NCI-H2227 (cell line): Measurements from ENCODE around the gene SESN3.
"Not testable (repeated sequence)": the region's sequence is repeated elsewhere in the genome, so short reads cannot be mapped to it uniquely, and the experiment has no call there.

Experiments used
- DNase-seq: peaks from one replicate; lab custom pipeline; 2025; ENCODE audit not compliant: unreplicated experiment; lab: John Stamatoyannopoulos, UW

SESN3 gene

DNA sequence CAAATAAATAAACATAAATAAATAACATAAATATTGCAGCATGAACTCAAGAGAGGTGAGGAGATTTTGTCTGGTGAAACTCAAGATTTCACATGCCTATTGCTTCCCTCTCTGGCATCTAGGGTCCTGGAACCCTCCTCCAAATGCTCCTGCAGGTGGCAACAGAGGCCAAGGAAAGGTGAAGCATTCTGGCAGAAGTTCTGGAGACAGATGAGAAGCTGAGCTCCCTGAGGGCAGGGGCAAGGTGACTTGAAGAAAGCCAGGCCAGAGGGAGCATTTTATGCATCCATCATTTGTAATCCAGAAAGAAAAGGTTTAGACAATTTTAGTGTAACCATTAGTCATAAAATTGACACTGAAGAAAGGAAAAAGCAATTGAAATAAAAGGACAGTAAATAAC, 76.5 kb downstream of the SESN3 start:
- DNase-seq = peak; percentile 18

GRCh38 chr11:95153857-95154246, 77.2 kb downstream of the SESN3 start:
- no peak for DNase-seq

- no peak for DNase-seq
Observed at GRCh38 chr11:95152876-95153856, 77.8 kb downstream of the SESN3 start.

DNA sequence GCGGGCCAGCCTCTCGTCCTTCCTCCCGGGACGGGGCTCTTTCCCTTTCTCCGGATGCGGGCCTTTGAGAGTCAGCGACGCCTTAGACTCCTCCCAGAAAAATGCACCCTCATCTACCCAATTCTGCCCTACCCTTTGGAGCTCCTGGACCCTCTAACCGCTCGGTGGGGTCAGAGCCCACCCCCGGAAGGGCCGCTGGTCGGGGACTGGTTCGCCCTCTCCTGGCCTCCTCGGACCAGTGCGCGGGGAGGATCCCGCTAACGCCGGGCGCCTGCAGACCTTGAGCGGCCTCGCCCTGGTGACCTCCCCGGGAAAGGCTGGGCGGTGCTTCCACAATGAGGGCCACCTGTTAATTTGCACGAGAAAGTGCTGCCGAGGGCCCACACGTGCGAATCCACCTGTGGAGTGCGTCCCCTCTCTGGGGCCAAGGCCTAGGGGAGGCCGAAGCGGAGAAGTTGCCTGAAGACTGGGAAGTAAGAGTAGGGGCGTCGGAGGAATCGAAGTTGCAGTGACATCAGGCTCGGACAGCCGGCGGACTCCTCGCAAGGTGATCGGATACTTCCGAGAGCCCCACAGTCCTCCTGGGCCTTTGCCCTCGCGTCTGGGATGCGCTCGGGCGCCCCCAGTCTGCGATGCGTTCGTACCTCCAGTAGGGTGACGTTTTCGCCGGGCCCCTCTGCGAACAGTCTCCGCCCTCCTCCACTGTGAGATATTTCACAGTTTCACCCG, 79.9 kb downstream of the SESN3 start:
- DNase-seq = peak; percentile 87

- DNase-seq = no peak
Observed at GRCh38 chr11:95149651-95150364, 81.2 kb downstream of the SESN3 start.

GRCh38 chr11:95148938-95149337, 82.1 kb downstream of the SESN3 start:
- no peak for DNase-seq

- no peak for DNase-seq
Observed at GRCh38 chr11:95148406-95148805, 82.6 kb downstream of the SESN3 start.

GRCh38 chr11:95147364-95147905, 83.6 kb downstream of the SESN3 start:
- peak; percentile 1 for DNase-seq

DNA sequence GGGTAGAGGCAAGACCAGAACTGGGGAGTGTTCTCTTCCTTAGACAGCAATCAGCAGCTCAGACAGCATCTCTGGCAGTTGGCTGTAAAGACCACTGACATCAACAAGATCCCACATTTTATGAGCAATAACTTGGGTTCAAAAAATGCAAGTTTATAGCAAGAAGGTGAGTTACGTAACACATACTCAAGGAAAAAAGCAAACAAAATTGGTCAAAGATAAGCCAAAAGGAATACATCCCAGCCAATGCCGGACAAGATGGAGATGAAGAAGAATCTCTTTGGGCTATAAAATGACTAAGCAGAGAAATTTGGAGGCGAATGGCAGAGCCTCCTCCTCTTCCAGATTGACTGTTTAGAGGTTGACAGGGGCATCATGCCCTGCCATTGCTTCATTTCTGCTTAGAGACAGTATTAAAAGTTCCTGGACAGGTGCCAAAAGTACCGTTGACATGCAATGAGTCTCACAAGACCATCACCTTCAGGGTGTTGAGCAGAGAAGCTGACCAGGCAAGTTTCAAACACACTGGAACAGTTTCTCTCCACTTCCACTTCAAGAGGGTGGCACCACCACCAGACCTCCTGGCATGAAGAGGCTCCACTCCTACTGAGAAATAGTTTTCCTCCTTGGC, 85.5 kb downstream of the SESN3 start:
- no peak for DNase-seq

GRCh38 chr11:95144313-95145235, 86.4 kb downstream of the SESN3 start:
- no peak for DNase-seq

DNA sequence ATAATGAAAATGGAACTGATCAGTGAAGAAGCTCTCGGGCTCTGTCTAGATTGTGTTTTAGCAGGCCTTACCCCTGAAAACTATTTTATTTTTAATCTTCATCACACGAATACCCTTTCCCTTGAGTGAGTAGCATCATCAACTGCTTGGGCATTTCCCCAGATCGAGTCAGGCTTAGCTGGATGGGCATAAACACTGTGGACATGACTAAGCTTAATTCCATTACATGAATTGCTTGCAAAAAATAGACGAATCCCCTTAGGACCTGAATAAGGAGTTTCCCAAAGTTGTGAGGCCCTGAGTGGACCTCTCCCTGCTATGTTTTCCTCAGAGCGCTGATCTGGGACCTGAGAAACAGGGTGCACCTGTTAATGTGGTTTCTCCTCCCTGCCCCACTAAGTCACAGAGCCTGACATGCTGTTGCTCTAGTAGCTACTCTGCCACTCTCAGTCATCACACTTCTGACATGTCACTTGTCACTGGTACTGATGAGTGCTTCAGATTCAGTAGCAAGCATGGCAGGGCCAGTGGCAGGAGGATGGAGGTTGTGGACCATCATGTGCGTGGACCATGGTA, 87.8 kb downstream of the SESN3 start:
- no peak for DNase-seq

DNA sequence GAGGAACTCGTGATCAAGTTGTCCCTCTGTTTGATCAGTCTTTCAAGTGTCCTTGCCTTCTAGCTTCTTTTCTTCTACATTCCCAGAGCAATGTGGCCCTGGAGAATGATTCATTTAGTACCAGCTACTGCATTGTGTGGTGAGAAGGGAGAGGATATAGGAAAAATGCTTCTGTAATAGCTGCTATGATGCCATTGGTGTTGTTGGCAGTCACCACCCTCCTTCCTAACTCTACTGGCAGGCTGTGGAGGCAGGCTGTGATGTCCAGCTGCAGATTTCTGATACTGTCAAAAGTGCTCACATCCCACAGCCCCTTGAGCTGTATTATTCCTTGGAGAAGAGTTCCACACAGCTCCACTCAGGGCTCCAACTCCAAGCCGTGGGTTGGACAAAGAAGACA, 88.6 kb downstream of the SESN3 start:
- no peak for DNase-seq

- DNase-seq = no peak
Observed at GRCh38 chr11:95140397-95141033, 90.5 kb downstream of the SESN3 start.

- DNase-seq = no peak
Observed at GRCh38 chr11:95138448-95138847, 92.6 kb downstream of the SESN3 start.

DNA sequence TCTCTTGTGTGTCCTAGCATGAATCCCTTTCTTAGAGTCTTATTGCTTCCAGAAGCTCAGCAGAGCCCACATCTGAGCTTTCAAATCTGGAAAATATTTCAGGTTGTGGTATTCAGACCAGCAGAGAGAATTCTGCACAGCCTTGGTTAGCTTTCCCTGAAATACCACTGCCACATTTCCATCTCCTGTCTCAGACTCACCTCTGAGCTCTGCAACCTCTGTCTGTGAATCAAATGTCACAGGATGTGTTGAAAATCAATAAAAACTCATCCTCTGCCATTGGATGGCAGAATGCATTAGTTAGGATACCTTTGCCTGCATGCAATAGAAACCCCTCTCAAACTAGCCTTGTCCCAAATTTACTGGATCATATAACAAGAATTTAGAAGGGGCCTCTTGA, 93.7 kb downstream of the SESN3 start:
- DNase-seq = no peak

GRCh38 chr11:95136747-95137146, 94.3 kb downstream of the SESN3 start:
- not testable (repeated sequence) for DNase-seq

- no peak for DNase-seq
Observed at GRCh38 chr11:95135880-95136279, 95.1 kb downstream of the SESN3 start.

GRCh38 chr11:95135155-95135554, 95.8 kb downstream of the SESN3 start:
- no peak for DNase-seq

DNA sequence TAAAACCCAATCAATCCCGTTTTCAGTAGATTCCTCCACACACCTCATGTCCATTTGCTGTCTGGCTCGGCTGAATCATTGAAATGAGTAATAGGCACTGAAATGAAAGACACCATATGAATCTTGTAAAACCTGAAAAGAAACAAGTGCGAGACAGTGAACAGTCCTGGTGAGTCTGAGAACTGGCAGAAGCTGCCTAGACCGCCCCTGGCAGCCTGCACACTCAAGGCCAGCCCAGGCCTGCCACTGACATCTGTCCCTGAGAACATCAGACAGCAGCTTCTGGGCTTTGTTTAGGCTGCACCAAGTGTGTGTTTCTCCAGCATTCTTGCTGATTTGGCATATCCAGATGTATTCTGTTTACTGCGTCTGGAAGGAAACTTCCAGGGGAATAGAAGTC, 96.5 kb downstream of the SESN3 start:
- DNase-seq = no peak
